ENCODE measurements around the gene CDK5RAP2.

GRCh38 chr9:120345379-120345778, 234.6 kb downstream of the CDK5RAP2 start:
- no peak for TF ChIP-seq GATA2 (IDR thresholded peaks at IDR 0.05; ENCODE audit: low read depth, low read length)
- TF ChIP-seq GATA3 (IDR thresholded peaks at IDR 0.05; ENCODE audit: low read depth, low read length) = no peak

Measured in SH-SY5Y (cell line).